Amygdala (tissue), 56 donors: ENCODE data around the gene ITGB1.
A peak's percentile ranks its signal among the peaks of the same experiment; 100 is the strongest.
"Not testable (repeated sequence)": the region's sequence is repeated elsewhere in the genome, so short reads cannot be mapped to it uniquely, and the experiment has no call there.

Experiments
- DNase-seq, 56 donors: peaks; one replicate each; lab custom pipeline; 2025; lab: John Stamatoyannopoulos, UW

The ITGB1 gene

GRCh38 chr10:32958085-32959005, at the start of gene ITGB1:
Gene ITGB1, minus strand, starts transcription at chr10:32958230. Its CDS starts 22,672 bp downstream, at chr10:32935558.
- peak; percentile 45 to 96 (median 89) for DNase-seq

GRCh38 chr10:33006342-33006887, 48.4 kb upstream of the ITGB1 start:
- no peak for DNase-seq

GRCh38 chr10:33005322-33006301, 47.6 kb upstream of the ITGB1 start:
- peak in 22 of 56 donors; percentile 1 to 49 (median 16) for DNase-seq

GRCh38 chr10:33001908-33002492, 44.0 kb upstream of the ITGB1 start:
- no peak for DNase-seq

- DNase-seq, result not testable (repeated sequence)
These were observed 40.1 kb upstream of the ITGB1 start for GRCh38 chr10:32998060-32998581.

GRCh38 chr10:32995751-32996150, 37.7 kb upstream of the ITGB1 start:
- no peak for DNase-seq

- DNase-seq, result no peak
These were observed 37.1 kb upstream of the ITGB1 start for GRCh38 chr10:32995066-32995622.

GRCh38 chr10:32994632-32995031, 36.6 kb upstream of the ITGB1 start:
- not testable (repeated sequence) for DNase-seq

GRCh38 chr10:32992310-32992709, 34.3 kb upstream of the ITGB1 start:
- not testable (repeated sequence) for DNase-seq

GRCh38 chr10:32990811-32991210, 32.8 kb upstream of the ITGB1 start:
- no peak for DNase-seq

- DNase-seq, result no peak
These were observed 30.6 kb upstream of the ITGB1 start for GRCh38 chr10:32988604-32989003.

GRCh38 chr10:32987172-32987571, 29.1 kb upstream of the ITGB1 start:
- DNase-seq, result no peak

GRCh38 chr10:32985775-32986350, 27.8 kb upstream of the ITGB1 start:
- no peak for DNase-seq

GRCh38 chr10:32985341-32985764, 27.3 kb upstream of the ITGB1 start:
- no peak for DNase-seq

GRCh38 chr10:32984003-32984600, 26.1 kb upstream of the ITGB1 start:
- DNase-seq, result no peak

- DNase-seq, result no peak
These were observed 25.2 kb upstream of the ITGB1 start for GRCh38 chr10:32982911-32983909.

- no peak for DNase-seq
These were observed 24.3 kb upstream of the ITGB1 start for GRCh38 chr10:32982293-32982709.

- DNase-seq, result no peak
These were observed 23.7 kb upstream of the ITGB1 start for GRCh38 chr10:32981760-32982159.
